Esophagus (tissue), 2 donors: ENCODE data around the gene ATP8B4. TPM values are rescaled to one million over a fixed set of nuclear protein-coding genes. Genes with fewer than 3 reads are reported as not detected.

Experiments used
- H3K27ac ChIP-seq, 2 donors: one replicate each; pipeline ENCODE4 v1.5.1; 2013; ENCODE audit warnings: low read depth in 2 of 2, mild to moderate bottlenecking in 2 of 2, inconsistent platforms in 1 of 2, low read length in 1 of 2, moderate library complexity in 1 of 2
- H3K27me3 ChIP-seq, 2 donors: one replicate each; pipeline ENCODE4 v1.6.1; 2013; ENCODE audit warnings: low read length in 2 of 2, control low read depth in 1 of 2, mild to moderate bottlenecking in 1 of 2; ENCODE audit not compliant: insufficient read depth in 2 of 2, control insufficient read depth in 1 of 2
- H3K36me3 ChIP-seq, 2 donors: one replicate each; pipeline ENCODE4 v1.6.1; 2013; ENCODE audit warnings: low read length in 1 of 2; ENCODE audit not compliant: control insufficient read depth in 2 of 2, insufficient read depth in 2 of 2
- H3K4me1 ChIP-seq, 2 donors: one replicate each; pipeline ENCODE4 v1.6.1; 2013; ENCODE audit warnings: low read length in 1 of 2; ENCODE audit not compliant: control insufficient read depth in 2 of 2, insufficient read depth in 2 of 2
- H3K4me3 ChIP-seq, 2 donors: one replicate each; pipeline ENCODE4 v1.5.1; 2013; ENCODE audit warnings: low read length in 2 of 2, mild to moderate bottlenecking in 2 of 2, low read depth in 1 of 2, moderate library complexity in 1 of 2
- H3K9me3 ChIP-seq, 2 donors: one replicate each; pipeline ENCODE4 v1.6.1; 2013; ENCODE audit warnings: mild to moderate bottlenecking in 2 of 2, low read depth in 1 of 2, low read length in 1 of 2, moderate library complexity in 1 of 2; ENCODE audit not compliant: control insufficient read depth in 2 of 2, insufficient read depth in 1 of 2
- WGBS, 2 donors: extraction: QIAGEN DNeasy Blood & Tissue Kit; methylation state at CpG; one replicate each; pipeline ENCODE4 v1.1.7; 2013; 5-methylcytosine and 5-hydroxymethylcytosine counted together
- polyA plus RNA-seq, 2 donors: library from polyadenylated mRNA; stranded (reverse); fragments of 200-250 nt; gene quantifications; one replicate each; pipeline ENCODE4 v1.2.3, GENCODE V29; 2013
- donor health status: healthy with polysubstance abuse.
- donor health status: Bipolar disorder and iron deficiency.

ATP8B4 gene
- polyA plus RNA-seq, 2 donors: 0.75 to 0.84 TPM

- Histone ChIP-seq H3K4me3 (no peak overlapping the region), H3K36me3 (no peaks in the 10 kb centered on the region), H3K4me1 (no peaks in the 10 kb centered on the region), H3K27me3 (no peaks in the 10 kb centered on the region), H3K9me3 (no peaks in the 10 kb centered on the region), H3K27ac (no peak overlapping the region)
- 69 to 85% methylated on average over 5 of the region's 5 CpGs for WGBS, 2 donors
These were observed 294.9 kb downstream of the ATP8B4 start for GRCh38 chr15:49823987-49824774.

DNA sequence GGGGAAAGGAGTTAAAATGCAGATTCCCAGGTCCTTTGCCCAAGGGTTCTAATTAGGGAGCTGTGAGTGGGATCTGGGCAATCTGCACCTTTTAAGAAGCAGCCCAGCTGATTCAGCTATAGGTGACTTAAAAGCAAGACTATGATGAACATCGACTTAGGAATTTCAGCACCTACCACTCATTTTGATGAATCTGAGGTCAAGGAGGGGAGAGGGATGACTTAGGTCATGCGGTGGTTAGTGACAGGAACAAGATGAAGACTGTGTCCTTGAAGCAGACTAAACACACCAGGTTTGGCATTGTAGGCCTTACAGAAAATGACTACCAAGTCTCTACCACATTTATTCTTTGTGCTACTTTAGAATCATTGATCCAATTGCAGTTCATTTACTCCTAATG is 301.9 kb downstream of the ATP8B4 start:
- Histone ChIP-seq H3K36me3 (no peaks in the 10 kb centered on the region), H3K4me3 (no peak overlapping the region), H3K4me1 (no peaks in the 10 kb centered on the region), H3K9me3 (no peaks in the 10 kb centered on the region), H3K27ac (no peak overlapping the region), H3K27me3 (no peaks in the 10 kb centered on the region)
- WGBS, 2 donors: 83 to 87% methylated on average over 2 of the region's 2 CpGs

GRCh38 chr15:49815950-49816349 is 303.1 kb downstream of the ATP8B4 start:
- H3K36me3 ChIP-seq: no peaks in the 10 kb centered on the region
- H3K4me3 ChIP-seq: no peak overlapping the region
- no peak overlapping the region for H3K27ac ChIP-seq
- no peaks in the 10 kb centered on the region for H3K27me3 ChIP-seq
- no peaks in the 10 kb centered on the region for H3K9me3 ChIP-seq
- no peaks in the 10 kb centered on the region for H3K4me1 ChIP-seq
- WGBS, 2 donors: 14 to 19% methylated on average over 3 of the region's 3 CpGs

DNA sequence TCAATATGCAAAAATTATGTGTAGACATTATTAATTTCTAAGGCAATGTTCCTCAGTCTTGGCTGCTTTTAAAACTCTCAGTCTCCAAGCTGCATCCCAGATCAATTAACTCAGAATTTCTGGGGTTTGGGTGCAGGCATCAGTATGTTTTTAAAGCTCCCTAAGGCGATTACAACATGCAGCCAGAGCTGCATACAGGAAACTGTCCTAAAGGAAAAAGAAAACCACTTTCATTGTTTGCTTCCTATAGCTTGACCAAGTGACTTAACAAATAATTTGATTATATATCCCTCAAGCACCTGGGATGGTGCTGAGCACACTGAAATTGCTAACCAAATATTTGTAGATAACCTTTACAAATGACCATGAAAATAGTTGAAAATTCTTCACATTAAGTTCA is 303.5 kb downstream of the ATP8B4 start:
- H3K4me1 ChIP-seq: no peaks in the 10 kb centered on the region
- H3K27ac ChIP-seq: no peak overlapping the region
- no peaks in the 10 kb centered on the region for H3K27me3 ChIP-seq
- no peaks in the 10 kb centered on the region for H3K36me3 ChIP-seq
- WGBS, 2 donors: 43 to 52% methylated on average over 1 of the region's 1 CpG
- no peak overlapping the region for H3K4me3 ChIP-seq
- no peaks in the 10 kb centered on the region for H3K9me3 ChIP-seq

DNA sequence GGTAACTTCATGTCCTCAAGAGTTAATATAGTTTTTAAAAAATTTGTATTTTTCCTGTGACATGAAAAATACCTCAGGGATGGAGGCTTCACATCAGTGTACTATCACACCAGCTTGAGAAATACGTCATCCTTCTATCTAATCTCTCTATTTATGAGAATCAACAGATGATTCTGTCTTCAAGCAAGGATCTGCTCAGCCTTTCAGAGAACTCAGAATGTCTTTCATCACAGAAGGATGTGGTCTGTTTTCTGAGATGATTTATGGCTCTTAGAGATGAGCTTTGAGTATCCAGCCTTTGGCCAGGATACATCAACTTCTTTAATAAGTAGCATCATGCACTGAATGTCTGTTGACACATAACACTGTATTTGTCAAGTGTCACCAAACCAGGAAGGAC is 304.3 kb downstream of the ATP8B4 start:
- 70 to 80% methylated on average over 1 of the region's 1 CpG for WGBS, 2 donors

DNA sequence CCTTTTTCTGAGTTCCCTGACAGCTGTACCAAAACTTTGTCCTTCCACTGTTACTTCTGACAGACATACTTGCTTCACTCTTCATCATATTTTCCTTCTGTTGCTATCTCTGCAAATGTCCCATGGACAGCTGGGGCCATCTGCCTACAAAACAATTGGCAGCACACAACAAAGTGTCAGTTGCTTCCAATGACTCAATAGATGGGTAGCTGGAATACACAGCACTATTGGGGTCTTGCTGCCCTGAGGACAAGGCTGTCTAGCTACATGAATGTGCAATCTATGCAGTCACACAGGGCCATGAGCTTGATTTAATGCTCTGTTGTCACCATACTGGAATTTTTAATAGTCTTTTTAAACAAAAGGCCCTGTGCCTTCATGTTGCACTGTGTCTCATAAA is 305.4 kb downstream of the ATP8B4 start:
- no peaks in the 10 kb centered on the region for H3K27me3 ChIP-seq
- no peaks in the 10 kb centered on the region for H3K4me1 ChIP-seq
- H3K27ac ChIP-seq: no peak overlapping the region
- H3K36me3 ChIP-seq: no peaks in the 10 kb centered on the region
- no peak overlapping the region for H3K4me3 ChIP-seq
- H3K9me3 ChIP-seq: no peaks in the 10 kb centered on the region

More for the DNA sequence above, 304.3 kb downstream of the ATP8B4 start:
- Histone ChIP-seq H3K27ac (no peak overlapping the region), H3K36me3 (no peaks in the 10 kb centered on the region), H3K4me1 (no peaks in the 10 kb centered on the region), H3K9me3 (no peaks in the 10 kb centered on the region), H3K4me3 (no peak overlapping the region), H3K27me3 (no peaks in the 10 kb centered on the region)

GRCh38 chr15:49810720-49811119 is 308.3 kb downstream of the ATP8B4 start:
- H3K4me1 ChIP-seq: no peaks in the 10 kb centered on the region
- H3K27me3 ChIP-seq: no peaks in the 10 kb centered on the region
- no peak overlapping the region for H3K27ac ChIP-seq
- H3K9me3 ChIP-seq: no peaks in the 10 kb centered on the region
- H3K36me3 ChIP-seq: no peaks in the 10 kb centered on the region
- no peak overlapping the region for H3K4me3 ChIP-seq

DNA sequence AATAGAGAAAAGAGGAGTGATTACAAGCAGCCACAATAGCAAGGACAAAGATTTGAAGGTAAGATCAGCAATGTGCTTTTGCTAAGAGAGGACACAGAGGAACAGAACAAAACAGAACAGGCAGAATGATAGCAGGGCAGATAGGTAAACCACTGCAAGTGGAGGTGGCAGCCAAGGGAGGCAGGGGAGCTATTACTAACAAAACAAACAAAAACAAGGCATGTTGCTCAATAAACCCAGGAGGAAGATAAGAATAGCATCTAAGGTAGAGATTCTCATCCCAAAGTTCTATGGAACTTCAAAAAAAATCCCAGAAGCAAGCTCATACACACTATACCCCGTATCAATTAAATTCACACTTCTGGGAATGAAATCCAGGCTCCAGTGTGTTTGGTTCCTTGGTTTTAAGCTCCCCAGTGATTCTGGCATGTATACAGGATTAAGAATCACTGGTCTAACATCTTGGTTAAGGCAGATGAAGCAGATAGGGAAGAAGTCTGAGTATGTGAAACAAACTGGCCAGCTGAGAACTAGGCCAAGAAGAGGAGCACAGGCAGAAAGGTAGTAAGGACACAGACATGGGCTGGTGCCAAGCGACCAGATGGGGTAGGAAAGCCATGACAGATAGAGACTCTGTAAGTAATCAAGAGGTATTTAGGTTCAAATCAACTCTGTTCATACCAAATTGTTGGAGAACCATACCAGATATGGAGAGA is 309.0 kb downstream of the ATP8B4 start:
- 74 to 81% methylated on average over 2 of the region's 2 CpGs for WGBS, 2 donors
- Histone ChIP-seq H3K4me1 (no peaks in the 10 kb centered on the region), H3K27ac (no peak overlapping the region), H3K36me3 (no peaks in the 10 kb centered on the region), H3K9me3 (no peaks in the 10 kb centered on the region), H3K27me3 (no peaks in the 10 kb centered on the region), H3K4me3 (no peak overlapping the region)

DNA sequence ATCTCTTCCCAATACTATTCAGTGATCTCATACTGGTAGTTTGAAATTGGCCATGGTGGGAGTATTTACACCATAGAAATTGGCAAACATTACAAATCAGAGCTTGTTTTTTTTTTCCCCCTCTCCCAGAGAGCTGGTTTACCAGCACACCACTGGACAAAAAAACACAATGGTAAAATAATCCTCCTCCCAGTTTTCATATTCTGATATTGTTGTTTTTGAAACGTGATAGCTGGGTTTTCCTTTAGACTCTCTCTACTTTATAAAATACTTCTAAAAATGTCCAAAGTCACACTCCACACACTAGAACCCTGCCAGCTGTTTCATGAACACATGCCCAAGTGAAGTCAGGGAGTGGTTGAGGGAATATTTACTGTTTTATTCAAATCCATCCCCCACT is 310.7 kb downstream of the ATP8B4 start:
- H3K27me3 ChIP-seq: no peaks in the 10 kb centered on the region
- WGBS, 2 donors: 69 to 79% methylated on average over 1 of the region's 1 CpG
- no peak overlapping the region for H3K4me3 ChIP-seq
- no peak overlapping the region for H3K27ac ChIP-seq
- H3K36me3 ChIP-seq: no peaks in the 10 kb centered on the region
- H3K4me1 ChIP-seq: no peaks in the 10 kb centered on the region
- no peaks in the 10 kb centered on the region for H3K9me3 ChIP-seq
